Measurements from ENCODE around the gene WDR53. TPM values are rescaled to one million over a fixed set of nuclear protein-coding genes. Genes with fewer than 3 reads are reported as not detected.
A peak's percentile ranks its signal among the peaks of the same experiment; 100 is the strongest.
"Not testable (repeated sequence)": the region's sequence is repeated elsewhere in the genome, so short reads cannot be mapped to it uniquely, and the experiment has no call there.

WDR53 gene
- 10 to 100 TPM; 11.0 to 11.4 TPM for total RNA-seq
- polyA plus RNA-seq: 1 to 10 TPM; 3.4 to 5.7 TPM
- long read RNA-seq, donor 1, partial matches to known transcripts: 2 of 7 reads
- long read RNA-seq, donor 1, other reads (novel, unspliced or antisense): 5 of 7 reads
- long read RNA-seq, donor 2, partial matches to known transcripts: 1 of 1 reads
- long read RNA-seq, donor 2, other reads (novel, unspliced or antisense): 0 of 1 reads

- H3K27ac ChIP-seq (ENCODE audit: low read depth in 1 of 2, low read length in 2 of 2): peak within 1 kb of the TSS in 1 of 2 donors; percentile 82
- peak; percentile 98 for DNase-seq
- no peaks in the 10 kb centered on the region for H3K27me3 ChIP-seq (ENCODE audit: control insufficient read depth in 1 of 2, insufficient read depth in 2 of 2, low read length in 1 of 2)
- peak; percentile 99 for ATAC-seq (ENCODE audit: low FRiP score)
- no peaks in the 10 kb centered on the region for H3K9me3 ChIP-seq (ENCODE audit: control insufficient read depth, low read length)
- no peaks in the 10 kb centered on the region for H3K36me3 ChIP-seq (ENCODE audit: control insufficient read depth in 1 of 2, insufficient read depth in 2 of 2, low read length in 1 of 2)
- intact Hi-C loops (cut with DNase I): loop anchor here in 1 of 2 donors (2.0 kb wide), 2 partner anchors 66 to 136 kb away; partner anchors contain the start of genes RNF168 and UBXN7
- WGBS, 2 donors: 0% methylated on average over 57 to 87 of the region's 87 CpGs
- no peaks in the 10 kb centered on the region for H3K4me1 ChIP-seq (ENCODE audit: control insufficient read depth in 1 of 2, insufficient read depth in 2 of 2, low read length in 2 of 2)
- H3K4me3 ChIP-seq (ENCODE audit: low read length in 2 of 2): peak within 1 kb of the TSS; percentile 76 to 79
These were observed at the start of gene WDR53, which contains the start of gene FBXO45 for GRCh38 chr3:196568246-196569002. Gene WDR53, minus strand, starts transcription at chr3:196568554. Its CDS starts 7,079 bp downstream, at chr3:196561475. Gene FBXO45, plus strand, starts transcription at chr3:196568660. Its CDS starts 325 bp downstream, at chr3:196568985.

GRCh38 chr3:196617256-196617655 lies 48.9 kb upstream of the WDR53 start:
- intact Hi-C loops (cut with DNase I): no loop called here
- Histone ChIP-seq H3K27ac (ENCODE audit: low read depth in 1 of 2, low read length in 2 of 2) (no peak overlapping the region), H3K9me3 (ENCODE audit: control insufficient read depth, low read length) (no peaks in the 10 kb centered on the region), H3K27me3 (ENCODE audit: control insufficient read depth in 1 of 2, insufficient read depth in 2 of 2, low read length in 1 of 2) (no peaks in the 10 kb centered on the region), H3K4me3 (ENCODE audit: low read length in 2 of 2) (no peak overlapping the region), H3K36me3 (ENCODE audit: control insufficient read depth in 1 of 2, insufficient read depth in 2 of 2, low read length in 1 of 2) (no peaks in the 10 kb centered on the region), H3K4me1 (ENCODE audit: control insufficient read depth in 1 of 2, insufficient read depth in 2 of 2, low read length in 2 of 2) (no peaks in the 10 kb centered on the region)
- no peak for ATAC-seq (ENCODE audit: low FRiP score)
- WGBS, 2 donors: 83% methylated on average over 5 of the region's 5 CpGs
- no peak for DNase-seq

- intact Hi-C loops (cut with DNase I); ATAC-seq (ENCODE audit: low FRiP score); H3K27me3 ChIP-seq (ENCODE audit: control insufficient read depth in 1 of 2, insufficient read depth in 2 of 2, low read length in 1 of 2); H3K4me3 ChIP-seq (ENCODE audit: low read length in 2 of 2); DNase-seq; H3K27ac ChIP-seq (ENCODE audit: low read depth in 1 of 2, low read length in 2 of 2); H3K4me1 ChIP-seq (ENCODE audit: control insufficient read depth in 1 of 2, insufficient read depth in 2 of 2, low read length in 2 of 2); H3K36me3 ChIP-seq (ENCODE audit: control insufficient read depth in 1 of 2, insufficient read depth in 2 of 2, low read length in 1 of 2); H3K9me3 ChIP-seq (ENCODE audit: control insufficient read depth, low read length): not testable (repeated sequence)
- 88 to 94% methylated on average over 6 of the region's 6 CpGs for WGBS, 2 donors
These were observed 46.9 kb upstream of the WDR53 start for GRCh38 chr3:196615234-196615633.

GRCh38 chr3:196611761-196612483 lies 43.6 kb upstream of the WDR53 start:
- intact Hi-C loops (cut with DNase I): no loop called here
- ATAC-seq (ENCODE audit: low FRiP score): peak; percentile 22
- Histone ChIP-seq H3K4me1 (ENCODE audit: control insufficient read depth in 1 of 2, insufficient read depth in 2 of 2, low read length in 2 of 2) (no peaks in the 10 kb centered on the region), H3K36me3 (ENCODE audit: control insufficient read depth in 1 of 2, insufficient read depth in 2 of 2, low read length in 1 of 2) (no peaks in the 10 kb centered on the region), H3K9me3 (ENCODE audit: control insufficient read depth, low read length) (no peaks in the 10 kb centered on the region), H3K4me3 (ENCODE audit: low read length in 2 of 2) (no peak overlapping the region), H3K27me3 (ENCODE audit: control insufficient read depth in 1 of 2, insufficient read depth in 2 of 2, low read length in 1 of 2) (no peaks in the 10 kb centered on the region), H3K27ac (ENCODE audit: low read depth in 1 of 2, low read length in 2 of 2) (no peak overlapping the region)
- WGBS, 2 donors: 78 to 80% methylated on average over 10 of the region's 10 CpGs
- no peak for DNase-seq

- WGBS, 2 donors: 85 to 87% methylated on average over 6 of the region's 6 CpGs
- Histone ChIP-seq H3K27ac (ENCODE audit: low read depth in 1 of 2, low read length in 2 of 2) (no peak overlapping the region), H3K9me3 (ENCODE audit: control insufficient read depth, low read length) (no peaks in the 10 kb centered on the region), H3K27me3 (ENCODE audit: control insufficient read depth in 1 of 2, insufficient read depth in 2 of 2, low read length in 1 of 2) (no peaks in the 10 kb centered on the region), H3K36me3 (ENCODE audit: control insufficient read depth in 1 of 2, insufficient read depth in 2 of 2, low read length in 1 of 2) (no peaks in the 10 kb centered on the region), H3K4me1 (ENCODE audit: control insufficient read depth in 1 of 2, insufficient read depth in 2 of 2, low read length in 2 of 2) (no peaks in the 10 kb centered on the region), H3K4me3 (ENCODE audit: low read length in 2 of 2) (no peak overlapping the region)
- DNase-seq: no peak
- ATAC-seq (ENCODE audit: low FRiP score): no peak
- intact Hi-C loops (cut with DNase I): loop anchor here (1.0 to 10.0 kb wide), 2 partner anchors 75 kb away; no protein-coding TSS in a partner anchor
These were observed 41.6 kb upstream of the WDR53 start for GRCh38 chr3:196609805-196610515.

- WGBS, 2 donors: 19 to 24% methylated on average over 5 of the region's 5 CpGs
- peak; percentile 93 to 94 for DNase-seq
- Histone ChIP-seq H3K4me1 (ENCODE audit: control insufficient read depth in 1 of 2, insufficient read depth in 2 of 2, low read length in 2 of 2) (no peaks in the 10 kb centered on the region), H3K27ac (ENCODE audit: low read depth in 1 of 2, low read length in 2 of 2) (no peak overlapping the region), H3K27me3 (ENCODE audit: control insufficient read depth in 1 of 2, insufficient read depth in 2 of 2, low read length in 1 of 2) (no peaks in the 10 kb centered on the region), H3K36me3 (ENCODE audit: control insufficient read depth in 1 of 2, insufficient read depth in 2 of 2, low read length in 1 of 2) (no peaks in the 10 kb centered on the region), H3K9me3 (ENCODE audit: control insufficient read depth, low read length) (no peaks in the 10 kb centered on the region), H3K4me3 (ENCODE audit: low read length in 2 of 2) (no peak overlapping the region)
- intact Hi-C loops (cut with DNase I): loop anchor here (1.0 to 10.0 kb wide), 2 partner anchors 75 to 76 kb away; no protein-coding TSS in a partner anchor
- peak; percentile 94 for ATAC-seq (ENCODE audit: low FRiP score)
These were observed 41.0 kb upstream of the WDR53 start for GRCh38 chr3:196609343-196609775.

- WGBS, 2 donors: 87 to 94% methylated on average over 2 of the region's 2 CpGs
- H3K36me3 ChIP-seq (ENCODE audit: control insufficient read depth in 1 of 2, insufficient read depth in 2 of 2, low read length in 1 of 2): no peaks in the 10 kb centered on the region
- DNase-seq (no peak), ATAC-seq (ENCODE audit: low FRiP score) (no peak)
- H3K9me3 ChIP-seq (ENCODE audit: control insufficient read depth, low read length): no peaks in the 10 kb centered on the region
- H3K4me3 ChIP-seq (ENCODE audit: low read length in 2 of 2): no peak overlapping the region
- no peaks in the 10 kb centered on the region for H3K27me3 ChIP-seq (ENCODE audit: control insufficient read depth in 1 of 2, insufficient read depth in 2 of 2, low read length in 1 of 2)
- H3K4me1 ChIP-seq (ENCODE audit: control insufficient read depth in 1 of 2, insufficient read depth in 2 of 2, low read length in 2 of 2): no peaks in the 10 kb centered on the region
- no peak overlapping the region for H3K27ac ChIP-seq (ENCODE audit: low read depth in 1 of 2, low read length in 2 of 2)
- intact Hi-C loops (cut with DNase I): loop anchor here (1.0 to 10.0 kb wide), 2 partner anchors 76 to 77 kb away; no protein-coding TSS in a partner anchor
These were observed 40.3 kb upstream of the WDR53 start for GRCh38 chr3:196608693-196609092.

- Histone ChIP-seq H3K27ac (ENCODE audit: low read depth in 1 of 2, low read length in 2 of 2) (no peak overlapping the region), H3K27me3 (ENCODE audit: control insufficient read depth in 1 of 2, insufficient read depth in 2 of 2, low read length in 1 of 2) (no peaks in the 10 kb centered on the region), H3K36me3 (ENCODE audit: control insufficient read depth in 1 of 2, insufficient read depth in 2 of 2, low read length in 1 of 2) (no peaks in the 10 kb centered on the region), H3K4me3 (ENCODE audit: low read length in 2 of 2) (no peak overlapping the region), H3K9me3 (ENCODE audit: control insufficient read depth, low read length) (no peaks in the 10 kb centered on the region), H3K4me1 (ENCODE audit: control insufficient read depth in 1 of 2, insufficient read depth in 2 of 2, low read length in 2 of 2) (no peaks in the 10 kb centered on the region)
- ATAC-seq (ENCODE audit: low FRiP score): no peak
- intact Hi-C loops (cut with DNase I): loop anchor here in 1 of 2 donors (10.0 kb wide), 1 partner anchor 80 kb away; no protein-coding TSS in a partner anchor
- no peak for DNase-seq
- 66 to 68% methylated on average over 13 of the region's 13 CpGs for WGBS, 2 donors
These were observed 36.2 kb upstream of the WDR53 start for GRCh38 chr3:196604548-196604947.
